Measurements from ENCODE around the gene RIC1. TPM values are rescaled to one million over a fixed set of nuclear protein-coding genes. Genes with fewer than 3 reads are reported as not detected.
A peak's percentile ranks its signal among the peaks of the same experiment; 100 is the strongest.

The RIC1 gene
- total and polyA plus RNA-seq, 12 donors = 3.6 to 33.1 (median 17.9) TPM

GRCh38 chr9:5628183-5628529, 751 bp upstream of the RIC1 start:
- WGBS, 4 donors = 2 to 4% (median 3%) methylated on average over 7 of the region's 7 CpGs

GRCh38 chr9:5629312-5630080, 589 bp downstream of the RIC1 start:
- DNase-seq = peak; percentile 43 to 74 (median 60)
- TF ChIP-seq POLR2A (IDR thresholded peaks at IDR 0.05) = no peak
- no peak for TF ChIP-seq CTCF (IDR thresholded peaks at IDR 0.05)
- Histone ChIP-seq H3K9me3 (replicated peaks in 1 of 3) (no peaks in the 10 kb centered on the region), H3K36me3 (replicated peaks in 1 of 2) (no peaks in the 10 kb centered on the region), H3K27me3 (no peaks in the 10 kb centered on the region), H3K27ac (peak overlapping the region; percentile 84 to 98 (median 92)), H3K4me1 (replicated peaks in 1 of 2) (peaks cover 14 to 51% of the 10 kb centered on the region in 2 donors), H3K4me3 (peak overlapping the region; percentile 64 to 97 (median 82))
- WGBS, 4 donors = 0 to 1% (median 0%) methylated on average over 29 to 56 of the region's 56 CpGs
- intact Hi-C loops (cut with DNase I) = no loop called here

More at GRCh38 chr9:5628183-5628529, 751 bp upstream of the RIC1 start:
- Histone ChIP-seq H3K27ac (peak overlapping the region; percentile 85 to 98 (median 92)), H3K27me3 (no peaks in the 10 kb centered on the region), H3K36me3 (replicated peaks in 1 of 2) (no peaks in the 10 kb centered on the region), H3K9me3 (replicated peaks in 1 of 3) (no peaks in the 10 kb centered on the region), H3K4me3 (peak overlapping the region; percentile 38 to 97 (median 78)), H3K4me1 (replicated peaks in 1 of 2) (peaks cover 14 to 45% of the 10 kb centered on the region in 2 donors)
- TF ChIP-seq CTCF (IDR thresholded peaks at IDR 0.05) = no peak
- no peak for TF ChIP-seq POLR2A (IDR thresholded peaks at IDR 0.05)
- DNase-seq = no peak
- intact Hi-C loops (cut with DNase I) = no loop called here

GRCh38 chr9:5630081-5630507, 1.2 kb downstream of the RIC1 start:
- H3K9me3 ChIP-seq (replicated peaks in 1 of 3) = no peaks in the 10 kb centered on the region
- H3K36me3 ChIP-seq (replicated peaks in 1 of 2) = no peaks in the 10 kb centered on the region
- intact Hi-C loops (cut with DNase I) = no loop called here
- 1 to 2% (median 1%) methylated on average over 6 of the region's 6 CpGs for WGBS, 4 donors
- TF ChIP-seq CTCF (IDR thresholded peaks at IDR 0.05) (no peak), POLR2A (IDR thresholded peaks at IDR 0.05) (peak in 1 of 2 donors; percentile 43)
- H3K27me3 ChIP-seq = no peaks in the 10 kb centered on the region
- H3K4me1 ChIP-seq (replicated peaks in 1 of 2) = peaks cover 14 to 51% of the 10 kb centered on the region in 2 donors
- no peak for DNase-seq
- peak overlapping the region in 3 of 4 donors; percentile 77 to 97 (median 87) for H3K4me3 ChIP-seq
- H3K27ac ChIP-seq = peak overlapping the region; percentile 84 to 98 (median 92)

GRCh38 chr9:5631026-5631425, 2.1 kb downstream of the RIC1 start:
- peaks cover 14 to 43% of the 10 kb centered on the region in 2 donors for H3K4me1 ChIP-seq (replicated peaks in 1 of 2)

More at GRCh38 chr9:5631026-5631425, 2.1 kb downstream of the RIC1 start:
- Histone ChIP-seq H3K4me3 (peak overlapping the region in 1 of 4 donors; percentile 97), H3K36me3 (replicated peaks in 1 of 2) (no peaks in the 10 kb centered on the region), H3K9me3 (replicated peaks in 1 of 3) (no peaks in the 10 kb centered on the region), H3K27ac (no peak overlapping the region), H3K27me3 (no peaks in the 10 kb centered on the region)
- 67 to 89% (median 82%) methylated on average over 1 of the region's 1 CpG for WGBS, 4 donors
- intact Hi-C loops (cut with DNase I) = no loop called here
- TF ChIP-seq CTCF (IDR thresholded peaks at IDR 0.05) (no peak), POLR2A (IDR thresholded peaks at IDR 0.05) (no peak)
- DNase-seq = no peak

All from adrenal gland (tissue), 12 donors.